GM18511 (cell line): ENCODE results near the gene DIP2C.
"Not testable (repeated sequence)": the region's sequence is repeated elsewhere in the genome, so short reads cannot be mapped to it uniquely, and the experiment has no call there.

ENCODE experiments used
- ATAC-seq: cut with Tn5 transposase; IDR thresholded peaks from one replicate; pipeline ENCODE4 v1.9.1; 2021; ENCODE audit warnings: mild to moderate bottlenecking, moderate library complexity; ENCODE audit not compliant: unreplicated experiment

DIP2C gene

GRCh38 chr10:406976-407375 is 282.5 kb downstream of the DIP2C start:
- ATAC-seq, result no peak

- ATAC-seq, result no peak
Observed at GRCh38 chr10:405648-406047, 283.8 kb downstream of the DIP2C start.

- no peak for ATAC-seq
Observed at GRCh38 chr10:404991-405390, 284.5 kb downstream of the DIP2C start.

- ATAC-seq, result no peak
Observed at GRCh38 chr10:404346-404745, 285.1 kb downstream of the DIP2C start.

GRCh38 chr10:398954-399353 is 290.5 kb downstream of the DIP2C start:
- ATAC-seq, result no peak

- ATAC-seq, result peak; percentile 69
Observed at GRCh38 chr10:397321-398068, 292.0 kb downstream of the DIP2C start.

GRCh38 chr10:396535-397220 is 292.8 kb downstream of the DIP2C start:
- ATAC-seq, result no peak

GRCh38 chr10:396107-396506 is 293.4 kb downstream of the DIP2C start:
- no peak for ATAC-seq

GRCh38 chr10:395665-396064 is 293.8 kb downstream of the DIP2C start:
- ATAC-seq, result no peak

GRCh38 chr10:394439-395101 is 294.9 kb downstream of the DIP2C start:
- not testable (repeated sequence) for ATAC-seq

- ATAC-seq, result no peak
Observed at GRCh38 chr10:393787-394438, 295.6 kb downstream of the DIP2C start.

GRCh38 chr10:393106-393745 is 296.2 kb downstream of the DIP2C start:
- ATAC-seq, result no peak

GRCh38 chr10:392705-393037 is 296.8 kb downstream of the DIP2C start:
- ATAC-seq, result no peak

- no peak for ATAC-seq
Observed at GRCh38 chr10:391847-392704, 297.4 kb downstream of the DIP2C start.

- no peak for ATAC-seq
Observed at GRCh38 chr10:391305-391704, 298.2 kb downstream of the DIP2C start.

GRCh38 chr10:390449-391100 is 298.9 kb downstream of the DIP2C start:
- no peak for ATAC-seq

GRCh38 chr10:389836-390448 is 299.5 kb downstream of the DIP2C start:
- ATAC-seq, result no peak

GRCh38 chr10:389261-389790 is 300.1 kb downstream of the DIP2C start:
- ATAC-seq, result no peak

GRCh38 chr10:388661-389045 is 300.8 kb downstream of the DIP2C start:
- no peak for ATAC-seq
